GM12801 (cell line): Measurements from ENCODE around the gene PRTN3.

Experiments used
- TF ChIP-seq, protein P1 (sequence below): IDR thresholded peaks from one replicate; pipeline ENCODE4 v1.5.1; 2011; ENCODE audit warnings: control low read depth; ENCODE audit not compliant: insufficient read length; ENCODE audit errors: extremely low read depth

PRTN3 gene, protein sequence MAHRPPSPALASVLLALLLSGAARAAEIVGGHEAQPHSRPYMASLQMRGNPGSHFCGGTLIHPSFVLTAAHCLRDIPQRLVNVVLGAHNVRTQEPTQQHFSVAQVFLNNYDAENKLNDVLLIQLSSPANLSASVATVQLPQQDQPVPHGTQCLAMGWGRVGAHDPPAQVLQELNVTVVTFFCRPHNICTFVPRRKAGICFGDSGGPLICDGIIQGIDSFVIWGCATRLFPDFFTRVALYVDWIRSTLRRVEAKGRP

DNA sequence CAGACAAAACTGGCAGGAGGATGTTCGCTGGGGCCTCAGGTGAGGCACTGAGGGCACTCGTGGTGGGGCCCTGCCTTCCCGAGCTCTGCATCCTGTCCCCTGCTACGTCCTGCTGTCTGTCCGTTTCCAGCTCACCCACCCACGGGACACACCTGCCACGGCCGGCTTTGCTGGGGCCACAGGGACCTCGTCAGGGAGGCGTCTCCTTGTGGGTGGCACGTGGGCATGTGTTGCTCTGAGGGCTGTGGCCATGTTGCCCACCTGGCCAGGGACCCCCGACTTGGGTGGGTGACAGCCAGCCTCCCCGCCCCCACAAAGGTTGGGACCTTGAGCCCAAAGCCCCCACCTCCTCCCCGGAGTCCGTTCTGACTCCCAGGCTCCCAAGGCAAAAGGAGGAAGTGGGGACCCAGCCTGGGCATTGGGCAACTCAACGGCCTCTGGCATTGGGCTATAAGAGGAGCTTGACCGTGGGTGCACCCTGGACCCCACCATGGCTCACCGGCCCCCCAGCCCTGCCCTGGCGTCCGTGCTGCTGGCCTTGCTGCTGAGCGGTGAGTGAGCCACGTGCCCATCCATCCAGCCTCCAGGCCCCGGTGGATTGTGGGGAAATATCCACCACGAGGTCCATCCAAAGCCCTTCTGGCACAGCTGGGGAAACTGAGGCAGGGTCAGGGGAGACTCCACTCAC is at the start of gene PRTN3:
PRTN3 (plus strand) TSS at position 481 of the 688 bp plus-strand sequence; CDS start at position 491, 10 bp downstream.
- TF ChIP-seq, protein P1, sequence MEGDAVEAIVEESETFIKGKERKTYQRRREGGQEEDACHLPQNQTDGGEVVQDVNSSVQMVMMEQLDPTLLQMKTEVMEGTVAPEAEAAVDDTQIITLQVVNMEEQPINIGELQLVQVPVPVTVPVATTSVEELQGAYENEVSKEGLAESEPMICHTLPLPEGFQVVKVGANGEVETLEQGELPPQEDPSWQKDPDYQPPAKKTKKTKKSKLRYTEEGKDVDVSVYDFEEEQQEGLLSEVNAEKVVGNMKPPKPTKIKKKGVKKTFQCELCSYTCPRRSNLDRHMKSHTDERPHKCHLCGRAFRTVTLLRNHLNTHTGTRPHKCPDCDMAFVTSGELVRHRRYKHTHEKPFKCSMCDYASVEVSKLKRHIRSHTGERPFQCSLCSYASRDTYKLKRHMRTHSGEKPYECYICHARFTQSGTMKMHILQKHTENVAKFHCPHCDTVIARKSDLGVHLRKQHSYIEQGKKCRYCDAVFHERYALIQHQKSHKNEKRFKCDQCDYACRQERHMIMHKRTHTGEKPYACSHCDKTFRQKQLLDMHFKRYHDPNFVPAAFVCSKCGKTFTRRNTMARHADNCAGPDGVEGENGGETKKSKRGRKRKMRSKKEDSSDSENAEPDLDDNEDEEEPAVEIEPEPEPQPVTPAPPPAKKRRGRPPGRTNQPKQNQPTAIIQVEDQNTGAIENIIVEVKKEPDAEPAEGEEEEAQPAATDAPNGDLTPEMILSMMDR = no peak

DNA sequence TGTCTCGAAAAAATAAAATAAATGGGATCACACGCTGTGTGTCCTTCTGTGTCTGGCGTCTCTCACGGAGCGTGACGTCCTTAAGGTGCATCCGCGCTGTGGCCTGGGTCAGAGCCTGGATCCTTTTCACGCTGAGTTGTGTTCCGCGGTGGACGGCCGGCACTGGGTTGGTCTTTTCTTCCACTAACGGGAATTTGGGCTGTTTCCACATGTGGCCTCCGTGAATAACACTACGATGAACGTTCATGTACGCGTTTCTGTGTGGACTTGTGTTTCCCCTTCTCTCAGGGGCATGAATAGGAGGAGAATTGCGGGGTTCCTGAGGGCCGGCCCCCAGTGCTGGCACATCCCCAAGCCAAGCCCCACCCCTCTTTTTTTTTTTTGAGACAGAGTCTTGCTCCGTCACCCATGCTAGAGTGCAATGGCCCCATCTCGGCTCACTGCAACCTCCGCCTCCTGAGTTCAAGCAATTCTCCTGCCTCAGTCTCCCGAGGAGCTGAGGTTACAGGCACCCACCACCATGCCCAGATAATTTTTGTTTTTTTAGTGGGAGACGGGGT is 49.7 kb upstream of the PRTN3 start:
- TF ChIP-seq, protein P1 = no peak

DNA sequence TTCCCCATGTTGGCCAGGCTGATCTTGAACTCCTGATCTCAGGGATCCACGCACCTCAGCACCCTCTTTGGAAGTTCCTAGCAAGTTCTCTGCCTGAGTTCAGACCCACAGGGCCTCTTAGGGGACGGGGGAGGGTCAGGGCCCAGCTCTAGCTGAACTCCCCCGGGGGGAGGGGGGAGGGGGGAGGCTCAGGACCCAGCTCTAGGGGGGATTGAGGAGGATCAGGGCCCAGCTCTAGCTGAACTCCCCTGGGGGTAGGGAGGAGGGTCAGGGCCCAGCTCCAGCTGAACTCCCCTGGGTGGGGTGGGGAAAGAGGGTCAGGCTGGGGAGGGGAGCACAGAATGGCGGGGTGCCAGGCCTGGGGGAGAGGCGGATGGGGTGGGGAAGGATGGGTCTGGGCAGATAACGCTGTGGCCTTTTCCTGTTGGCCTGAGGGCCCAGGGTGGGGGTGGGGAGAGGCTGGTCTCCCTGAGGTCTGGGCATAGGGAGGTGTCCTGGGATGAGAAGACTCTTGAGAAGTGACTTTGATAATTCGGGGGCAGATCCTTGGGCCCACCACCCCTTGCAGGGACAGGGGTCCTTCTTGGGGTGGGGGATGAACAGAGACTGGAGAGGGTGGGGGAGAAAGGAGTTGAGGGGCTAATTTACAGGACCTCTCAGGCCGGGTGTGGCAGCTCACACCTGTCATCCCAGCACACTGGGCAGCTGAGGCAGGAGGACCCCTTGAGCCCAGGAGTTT is 49.1 kb upstream of the PRTN3 start:
- TF ChIP-seq, protein P1 = no peak

GRCh38 chr19:792306-792885 is 48.4 kb upstream of the PRTN3 start:
- TF ChIP-seq, protein P1 = no peak

DNA sequence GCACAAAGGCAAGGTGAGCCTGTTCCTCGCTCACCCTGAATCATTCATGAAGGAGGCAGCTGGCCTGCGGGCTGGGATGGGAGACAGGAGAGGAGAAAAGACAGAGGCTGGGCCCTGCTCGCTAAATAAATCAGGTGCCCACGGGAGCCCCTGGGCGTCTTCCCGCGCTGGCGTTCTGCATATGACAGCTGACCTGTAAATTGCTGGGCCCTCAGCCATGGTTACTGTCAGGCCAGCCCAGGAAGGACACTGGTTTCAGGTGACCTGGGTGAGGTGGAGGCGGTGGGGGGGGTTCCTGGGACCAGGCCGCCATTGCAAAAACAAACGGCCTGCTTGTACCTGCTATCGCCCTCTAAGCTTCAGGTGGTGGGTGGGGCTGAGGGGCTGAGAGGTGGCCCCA is 47.0 kb upstream of the PRTN3 start:
- TF ChIP-seq, protein P1 = no peak

DNA sequence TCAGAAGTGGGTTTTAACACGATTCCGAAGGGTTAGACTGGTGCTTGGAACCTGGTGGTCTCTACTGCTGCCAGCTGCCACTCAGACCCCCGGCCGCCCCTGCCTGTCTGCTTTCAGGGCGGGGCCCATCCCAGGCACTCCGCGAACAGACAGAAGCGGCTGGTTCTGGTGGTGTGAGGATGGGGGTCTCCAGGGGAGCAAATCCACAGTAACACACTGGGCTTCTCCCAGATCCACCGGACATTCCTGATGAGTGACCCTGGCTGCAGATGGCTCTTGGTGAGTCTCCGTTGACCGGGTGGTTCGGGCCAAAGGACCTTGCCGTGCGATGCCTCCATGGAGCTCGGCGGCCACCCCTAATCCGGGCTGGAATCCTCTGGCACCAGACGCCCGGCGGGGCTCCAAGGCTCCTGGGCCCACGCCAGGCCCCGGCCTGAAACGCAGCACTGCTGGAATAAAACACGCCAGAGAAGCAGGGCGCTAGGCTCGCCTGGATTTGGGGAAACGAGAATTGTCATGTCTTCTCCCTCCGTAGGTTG is 45.7 kb upstream of the PRTN3 start:
- TF ChIP-seq, protein P1 = no peak
